Measurements from ENCODE around the gene ZNF8. TPM values are rescaled to one million over a fixed set of nuclear protein-coding genes. Genes with fewer than 3 reads are reported as not detected.

Gene ZNF8
- total and polyA plus RNA-seq, 2 donors (not counting 1 experiment from before 2014, with no cell fraction given) = 3.4 to 8.0 TPM

- 74% methylated on average over 11 of the region's 12 CpGs for WGBS (ENCODE audit: insufficient coverage)
- peaks cover 36% of the 10 kb centered on the region for H3K4me1 Mint-ChIP-seq
- Histone ChIP-seq H3K79me2 (ENCODE audit: control insufficient read depth, insufficient read depth, low read length) (peaks cover 47% of the 10 kb centered on the region), H3K9ac (ENCODE audit: low read length) (peak overlapping the region; percentile 84), H4K20me1 (ENCODE audit: control insufficient read depth, insufficient read depth, low read length, poor library complexity, severe bottlenecking) (no peaks in the 10 kb centered on the region), H3K4me2 (replicated peaks; ENCODE audit: low read depth, low read length, poor library complexity, severe bottlenecking) (peak overlapping the region; percentile 79), H3K36me3 (replicated peaks in 1 of 2; ENCODE audit: control extremely low read depth in 1 of 2, control insufficient read depth in 1 of 2, extremely low read depth in 1 of 2, insufficient read depth in 2 of 2, low read length in 1 of 2) (peaks cover 0 to 33% of the 10 kb centered on the region in 2 experiments), H3K4me3 (ENCODE audit: control extremely low read depth in 1 of 5, extremely low read depth in 1 of 5, insufficient read depth in 1 of 5, low read depth in 2 of 5, low read length in 4 of 5) (peak overlapping the region; percentile 39 to 94 (median 88)), H2AFZ (ENCODE audit: insufficient read depth, low read depth, low read length, poor library complexity, severe bottlenecking) (peak overlapping the region; percentile 91), H3K27ac (ENCODE audit: low read length in 2 of 2) (peak overlapping the region; percentile 85 to 93), H3K9me3 (ENCODE audit: control extremely low read depth in 1 of 3, control insufficient read depth in 2 of 3, insufficient read depth in 1 of 3, low read length in 2 of 3) (peaks cover 0 to 6% (median 0%) of the 10 kb centered on the region in 3 donors), H3K4me1 (ENCODE audit: control insufficient read depth in 2 of 2, insufficient read depth in 2 of 2, low read length in 2 of 2) (peaks cover 15 to 18% of the 10 kb centered on the region in 2 donors), H3K27me3 (replicated peaks in 1 of 4; ENCODE audit: control extremely low read depth in 1 of 4, control insufficient read depth in 3 of 4, insufficient read depth in 4 of 4, low read length in 3 of 4) (no peaks in the 10 kb centered on the region)
- no peaks in the 10 kb centered on the region for H3K27me3 Mint-ChIP-seq
- no peaks in the 10 kb centered on the region for H3K9me3 Mint-ChIP-seq (ENCODE audit: insufficient read depth)
- intact Hi-C loops (cut with micrococcal nuclease) = loop anchor here (1.0 to 5.0 kb wide), 15 partner anchors 20 to 1634 kb away; partner anchors contain the start of genes RPS5, TRIM28, ZNF132 and ZNF274
- ATAC-seq (ENCODE audit: low read depth) = no peak
- peak; percentile 41 for DNase-seq
- ChIA-PET CTCF (interaction anchor here (0.7 to 1.2 kb wide), 3 partner anchors 20 to 900 kb away, joined by 3 to 4 read pairs (median 3); partner anchors contain the start of gene ZBTB45), POLR2A (interaction anchor here (1.7 to 3.3 kb wide), 2 partner anchors 21 to 57 kb away, joined by 6 to 12 read pairs; partner anchors contain the start of genes ZNF497 and ZSCAN22)
- peak overlapping the region; percentile 67 for H3K27ac Mint-ChIP-seq
- H3K4me3 Mint-ChIP-seq = peak overlapping the region; percentile 97
- TF ChIP-seq EZH2 (IDR thresholded peaks at IDR 0.05; ENCODE audit: borderline replicate concordance, insufficient read depth, low read depth, low read length, poor library complexity, severe bottlenecking) = no peak
- no peak for TF ChIP-seq CTCF (IDR thresholded peaks at IDR 0.05)
These were observed 27.2 kb downstream of the ZNF8 start for GRCh38 chr19:58305932-58306323.

GRCh38 chr19:58307736-58308135, 29.0 kb downstream of the ZNF8 start:
- intact Hi-C loops (cut with micrococcal nuclease) = loop anchor here (5.0 kb wide), 1 partner anchor 1635 kb away; the partner anchor contains the start of gene ZNF835
- WGBS (ENCODE audit: insufficient coverage) = 100% methylated on average over 2 of the region's 4 CpGs
- DNase-seq (no peak), ATAC-seq (ENCODE audit: low read depth) (no peak)
- Histone ChIP-seq H4K20me1 (ENCODE audit: control insufficient read depth, insufficient read depth, low read length, poor library complexity, severe bottlenecking) (peaks cover 11% of the 10 kb centered on the region), H3K9me3 (ENCODE audit: control extremely low read depth in 1 of 3, control insufficient read depth in 2 of 3, insufficient read depth in 1 of 3, low read length in 2 of 3) (peaks cover 0 to 6% (median 0%) of the 10 kb centered on the region in 3 donors), H3K9ac (ENCODE audit: low read length) (no peak overlapping the region), H3K27ac (ENCODE audit: low read length in 2 of 2) (no peak overlapping the region), H3K36me3 (replicated peaks in 1 of 2; ENCODE audit: control extremely low read depth in 1 of 2, control insufficient read depth in 1 of 2, extremely low read depth in 1 of 2, insufficient read depth in 2 of 2, low read length in 1 of 2) (peaks cover 0 to 43% of the 10 kb centered on the region in 2 experiments), H2AFZ (ENCODE audit: insufficient read depth, low read depth, low read length, poor library complexity, severe bottlenecking) (no peak overlapping the region), H3K4me1 (ENCODE audit: control insufficient read depth in 2 of 2, insufficient read depth in 2 of 2, low read length in 2 of 2) (peaks cover 15 to 18% of the 10 kb centered on the region in 2 donors), H3K27me3 (replicated peaks in 1 of 4; ENCODE audit: control extremely low read depth in 1 of 4, control insufficient read depth in 3 of 4, insufficient read depth in 4 of 4, low read length in 3 of 4) (no peaks in the 10 kb centered on the region), H3K4me2 (replicated peaks; ENCODE audit: low read depth, low read length, poor library complexity, severe bottlenecking) (no peak overlapping the region), H3K4me3 (ENCODE audit: control extremely low read depth in 1 of 5, extremely low read depth in 1 of 5, insufficient read depth in 1 of 5, low read depth in 2 of 5, low read length in 4 of 5) (no peak overlapping the region), H3K79me2 (ENCODE audit: control insufficient read depth, insufficient read depth, low read length) (peaks cover 41% of the 10 kb centered on the region)
- no peaks in the 10 kb centered on the region for H3K9me3 Mint-ChIP-seq (ENCODE audit: insufficient read depth)
- ChIA-PET POLR2A (no interaction called here), CTCF (no interaction called here)
- H3K27me3 Mint-ChIP-seq = no peaks in the 10 kb centered on the region
- no peak overlapping the region for H3K27ac Mint-ChIP-seq
- peak overlapping the region; percentile 23 for H3K4me3 Mint-ChIP-seq
- H3K4me1 Mint-ChIP-seq = peaks cover 36% of the 10 kb centered on the region
- TF ChIP-seq CTCF (IDR thresholded peaks at IDR 0.05) (no peak), EZH2 (IDR thresholded peaks at IDR 0.05; ENCODE audit: borderline replicate concordance, insufficient read depth, low read depth, low read length, poor library complexity, severe bottlenecking) (no peak)
